Erythroblast (primary cell): ENCODE data around the gene FSHR.

Experiments
- GATA1 ChIP-seq: IDR thresholded peaks from 2 replicates; pipeline ENCODE4 v1.6.1; 2011; ENCODE audit warnings: low read depth, mild to moderate bottlenecking, control low read depth, low read length, moderate library complexity
- POLR2A ChIP-seq: IDR thresholded peaks from 2 replicates; pipeline ENCODE4 v1.6.1; 2011; ENCODE audit warnings: mild to moderate bottlenecking, low read length

- TF ChIP-seq POLR2A, result no peak
- TF ChIP-seq GATA1, result no peak
Observed at GRCh38 chr2:49129034-49129433, 25.3 kb downstream of the FSHR start.
